Measurements from ENCODE around the gene LRBA. TPM values are rescaled to one million over a fixed set of nuclear protein-coding genes. Genes with fewer than 3 reads are reported as not detected.
"Not testable (repeated sequence)": the region's sequence is repeated elsewhere in the genome, so short reads cannot be mapped to it uniquely, and the experiment has no call there.

Gene LRBA
- total and polyA plus RNA-seq, 4 donors = 11.8 to 149 (median 34.2) TPM

GRCh38 chr4:150999086-150999485 lies 16.0 kb downstream of the LRBA start:
- Histone ChIP-seq H3K36me3 (ENCODE audit: control insufficient read depth in 4 of 4, insufficient read depth in 4 of 4, low read length in 4 of 4) (peaks cover 0 to 2% (median 0%) of the 10 kb centered on the region in 4 donors), H3K4me3 (no peak overlapping the region), H3K27me3 (ENCODE audit: control insufficient read depth in 3 of 3, insufficient read depth in 3 of 3, low read length in 2 of 3) (no peaks in the 10 kb centered on the region), H3K9ac (ENCODE audit: insufficient read depth in 1 of 2, low read length in 2 of 2) (no peak overlapping the region), H3K9me3 (ENCODE audit: control insufficient read depth in 4 of 4, insufficient read depth in 3 of 4, low read length in 3 of 4) (no peaks in the 10 kb centered on the region), H3K4me1 (ENCODE audit: control insufficient read depth in 5 of 5, insufficient read depth in 5 of 5, low read length in 5 of 5) (peaks cover 0 to 2% (median 0%) of the 10 kb centered on the region in 5 donors), H3K27ac (ENCODE audit: low read depth in 1 of 2, low read length in 1 of 2) (no peak overlapping the region)
- TF ChIP-seq CTCF (IDR thresholded peaks at IDR 0.05; ENCODE audit: control extremely low read depth, extremely low read depth) = no peak
- DNase-seq = no peak
- no peak for ATAC-seq (ENCODE audit: insufficient read depth, low FRiP score)
- 40 to 71% methylated on average over 1 of the region's 1 CpG for whole genome bisulfite sequencing, 2 donors

- Histone ChIP-seq H3K27ac (ENCODE audit: low read depth in 1 of 2, low read length in 1 of 2) (no peak overlapping the region), H3K27me3 (ENCODE audit: control insufficient read depth in 3 of 3, insufficient read depth in 3 of 3, low read length in 2 of 3) (no peaks in the 10 kb centered on the region), H3K9ac (ENCODE audit: insufficient read depth in 1 of 2, low read length in 2 of 2) (no peak overlapping the region), H3K9me3 (ENCODE audit: control insufficient read depth in 4 of 4, insufficient read depth in 3 of 4, low read length in 3 of 4) (no peaks in the 10 kb centered on the region), H3K4me1 (ENCODE audit: control insufficient read depth in 5 of 5, insufficient read depth in 5 of 5, low read length in 5 of 5) (peaks cover 0 to 2% (median 0%) of the 10 kb centered on the region in 5 donors), H3K4me3 (no peak overlapping the region), H3K36me3 (ENCODE audit: control insufficient read depth in 4 of 4, insufficient read depth in 4 of 4, low read length in 4 of 4) (no peaks in the 10 kb centered on the region)
- no peak for ATAC-seq (ENCODE audit: insufficient read depth, low FRiP score)
- no peak for TF ChIP-seq CTCF (IDR thresholded peaks at IDR 0.05; ENCODE audit: control extremely low read depth, extremely low read depth)
- no peak for DNase-seq
These were observed 17.9 kb downstream of the LRBA start for GRCh38 chr4:150997141-150997540.

GRCh38 chr4:150994721-150995120 lies 20.4 kb downstream of the LRBA start:
- H3K27me3 ChIP-seq (ENCODE audit: control insufficient read depth in 3 of 3, insufficient read depth in 3 of 3, low read length in 2 of 3) = no peaks in the 10 kb centered on the region
- WGBS, 2 donors = 92 to 94% methylated on average over 2 of the region's 2 CpGs
- no peaks in the 10 kb centered on the region for H3K36me3 ChIP-seq (ENCODE audit: control insufficient read depth in 4 of 4, insufficient read depth in 4 of 4, low read length in 4 of 4)
- ATAC-seq (ENCODE audit: insufficient read depth, low FRiP score) (no peak), DNase-seq (no peak)
- H3K4me3 ChIP-seq = no peak overlapping the region
- peaks cover 0 to 3% (median 0%) of the 10 kb centered on the region in 4 donors for H3K9me3 ChIP-seq (ENCODE audit: control insufficient read depth in 4 of 4, insufficient read depth in 3 of 4, low read length in 3 of 4)
- no peaks in the 10 kb centered on the region for H3K4me1 ChIP-seq (ENCODE audit: control insufficient read depth in 5 of 5, insufficient read depth in 5 of 5, low read length in 5 of 5)
- TF ChIP-seq CTCF (IDR thresholded peaks at IDR 0.05; ENCODE audit: control extremely low read depth, extremely low read depth) = no peak
- H3K9ac ChIP-seq (ENCODE audit: insufficient read depth in 1 of 2, low read length in 2 of 2) = no peak overlapping the region
- no peak overlapping the region for H3K27ac ChIP-seq (ENCODE audit: low read depth in 1 of 2, low read length in 1 of 2)

GRCh38 chr4:150993577-150993976 lies 21.5 kb downstream of the LRBA start:
- DNase-seq; H3K27ac ChIP-seq (ENCODE audit: low read depth in 1 of 2, low read length in 1 of 2); ATAC-seq (ENCODE audit: insufficient read depth, low FRiP score); H3K36me3 ChIP-seq (ENCODE audit: control insufficient read depth in 4 of 4, insufficient read depth in 4 of 4, low read length in 4 of 4); H3K4me1 ChIP-seq (ENCODE audit: control insufficient read depth in 5 of 5, insufficient read depth in 5 of 5, low read length in 5 of 5); H3K9me3 ChIP-seq (ENCODE audit: control insufficient read depth in 4 of 4, insufficient read depth in 3 of 4, low read length in 3 of 4); H3K4me3 ChIP-seq; H3K27me3 ChIP-seq (ENCODE audit: control insufficient read depth in 3 of 3, insufficient read depth in 3 of 3, low read length in 2 of 3); H3K9ac ChIP-seq (ENCODE audit: insufficient read depth in 1 of 2, low read length in 2 of 2): not testable (repeated sequence)
- 90 to 95% methylated on average over 3 of the region's 3 CpGs for WGBS, 2 donors
